Limb (tissue), 2 donors: ENCODE measurements around the gene CCR2.
"Not testable (repeated sequence)": the region's sequence is repeated elsewhere in the genome, so short reads cannot be mapped to it uniquely, and the experiment has no call there.

ENCODE experiments used
- DNase-seq, 2 donors: peaks; one replicate each; pipeline ENCODE4 v3.0.0-alpha.2; 2016; ENCODE audit errors: extremely low spot score in 2 of 2

Gene CCR2

DNA sequence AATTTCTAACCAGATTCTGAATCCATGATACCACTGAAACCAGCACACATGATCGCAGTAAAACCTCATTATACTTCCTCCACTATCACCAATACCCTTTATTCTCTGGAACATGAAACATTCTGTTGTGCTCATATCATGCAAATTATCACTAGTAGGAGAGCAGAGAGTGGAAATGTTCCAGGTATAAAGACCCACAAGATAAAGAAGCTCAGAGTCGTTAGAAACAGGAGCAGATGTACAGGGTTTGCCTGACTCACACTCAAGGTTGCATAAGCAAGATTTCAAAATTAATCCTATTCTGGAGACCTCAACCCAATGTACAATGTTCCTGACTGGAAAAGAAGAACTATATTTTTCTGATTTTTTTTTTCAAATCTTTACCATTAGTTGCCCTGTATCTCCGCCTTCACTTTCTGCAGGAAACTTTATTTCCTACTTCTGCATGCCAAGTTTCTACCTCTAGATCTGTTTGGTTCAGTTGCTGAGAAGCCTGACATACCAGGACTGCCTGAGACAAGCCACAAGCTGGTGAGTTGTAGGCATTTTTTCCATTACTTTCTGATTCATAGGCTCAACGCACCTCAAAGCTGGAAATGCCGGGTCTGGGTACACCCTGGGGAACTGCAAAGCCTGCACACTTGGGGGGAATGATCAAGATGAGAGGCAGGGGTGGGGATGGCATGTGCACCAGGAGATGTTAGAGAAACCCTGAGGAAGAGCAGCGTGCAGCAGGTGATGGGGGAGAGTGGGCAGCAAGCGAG, at the start of gene CCR2:
Gene CCR2 (plus strand): TSS at position 465 of the 764 bp plus-strand sequence. CDS start 3,417 bp downstream, outside the sequence.
- DNase-seq = no peak

GRCh38 chr3:46304739-46305138, 49.2 kb upstream of the CCR2 start:
- DNase-seq = no peak

GRCh38 chr3:46312991-46313390, 40.9 kb upstream of the CCR2 start:
- DNase-seq = no peak

DNA sequence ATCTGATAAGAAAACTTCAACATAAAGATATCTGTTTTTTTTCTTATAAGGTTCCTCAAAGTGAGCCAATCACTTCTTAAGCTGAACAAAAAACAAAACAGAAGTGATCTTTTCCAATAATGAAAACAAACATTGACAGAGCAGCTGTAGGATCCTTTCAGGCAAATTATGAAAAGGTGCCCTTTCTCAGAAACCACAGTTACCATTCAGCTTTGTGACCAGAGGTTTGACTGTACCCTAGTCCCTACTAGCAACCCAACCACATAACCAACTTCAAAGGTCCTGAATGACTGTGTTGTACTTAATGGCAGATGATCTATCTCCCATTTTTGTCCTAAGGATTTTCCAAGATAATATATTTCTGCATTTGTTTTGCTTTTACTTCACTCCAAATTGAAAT, 39.4 kb upstream of the CCR2 start:
- DNase-seq = no peak

GRCh38 chr3:46316206-46316605, 37.7 kb upstream of the CCR2 start:
- no peak for DNase-seq

DNA sequence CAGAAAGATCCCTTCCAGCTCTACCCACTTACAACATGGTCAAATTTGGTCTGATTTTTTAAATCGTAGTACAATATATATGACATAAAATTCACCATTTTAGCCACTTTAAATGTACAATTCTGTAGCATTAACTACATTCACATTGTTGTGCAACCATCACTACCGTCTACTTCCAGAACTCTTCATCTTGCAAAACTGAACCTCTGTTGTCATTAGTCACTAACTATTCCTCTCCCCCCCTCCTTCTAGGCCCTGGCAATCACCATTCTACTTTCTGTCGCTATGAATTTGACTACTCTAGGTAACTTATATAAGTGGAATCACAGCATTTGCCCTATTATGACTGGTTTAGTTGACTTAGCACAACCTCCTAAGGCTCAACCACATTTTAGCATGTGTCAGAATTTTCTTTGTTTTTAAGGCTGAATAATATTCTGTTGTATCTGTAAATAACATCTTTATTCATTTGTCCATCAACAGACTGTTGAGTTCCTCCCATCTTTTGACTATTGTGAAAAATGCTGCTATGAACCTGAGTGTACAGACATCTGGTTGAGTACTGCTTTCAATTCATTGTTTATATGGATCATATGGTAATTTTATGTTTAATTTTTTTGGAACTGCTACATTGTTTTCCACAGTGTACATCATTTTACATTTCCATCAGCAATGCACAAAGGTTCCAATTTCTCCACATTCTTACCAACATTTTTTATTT, 35.5 kb upstream of the CCR2 start:
- DNase-seq = no peak

DNA sequence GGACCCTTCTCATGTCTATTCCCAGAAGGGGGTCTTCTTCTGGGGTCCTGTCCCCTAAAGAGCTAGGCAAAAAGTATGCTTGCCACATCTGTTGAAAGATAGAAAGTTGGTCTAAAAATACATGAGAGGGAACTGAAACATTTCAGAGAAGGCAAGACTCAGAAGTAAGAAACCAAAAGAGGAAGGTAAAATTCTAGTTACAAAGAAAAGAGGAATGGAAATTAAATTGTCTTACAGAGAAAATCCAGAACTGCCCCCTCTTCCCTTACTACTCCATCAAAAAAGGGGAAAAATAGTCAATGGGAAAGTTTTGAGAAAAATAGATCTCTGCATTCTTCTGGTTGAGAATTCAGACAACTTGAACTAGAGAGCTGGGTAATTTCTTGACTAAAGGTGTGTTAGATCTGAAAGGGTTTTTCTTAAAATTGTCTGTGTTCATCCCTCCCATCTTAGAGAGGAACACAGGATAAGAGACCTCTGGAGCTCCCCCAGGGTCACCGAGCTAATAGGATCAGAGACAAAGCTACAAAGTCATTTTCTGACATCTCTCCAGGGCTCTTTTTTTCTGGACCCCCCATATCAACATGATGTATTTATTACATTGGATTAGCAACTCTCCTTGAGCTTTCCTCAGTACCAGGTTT, 32.3 kb upstream of the CCR2 start:
- no peak for DNase-seq

DNA sequence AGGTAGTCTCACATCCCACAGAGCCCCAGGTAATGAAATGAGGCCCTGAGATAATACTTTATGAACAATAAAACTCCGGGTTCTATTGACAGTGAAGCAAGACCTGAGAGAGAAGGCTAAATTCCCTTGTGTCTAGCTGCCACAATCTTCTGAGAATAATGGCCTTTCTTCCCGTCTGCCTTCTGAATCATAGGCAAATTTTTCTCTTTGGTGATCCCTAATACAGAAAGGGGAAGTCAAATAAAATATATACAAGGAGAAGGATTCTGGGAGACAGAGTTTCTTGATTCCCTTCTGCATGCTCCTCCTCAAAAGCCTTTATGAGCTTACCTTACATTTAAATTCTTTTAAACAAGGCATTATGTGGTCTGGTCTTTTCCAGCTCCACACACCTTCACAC, 29.9 kb upstream of the CCR2 start:
- no peak for DNase-seq

GRCh38 chr3:46325645-46326300, 28.1 kb upstream of the CCR2 start:
- no peak for DNase-seq

- DNase-seq = not testable (repeated sequence)
These were observed 23.2 kb upstream of the CCR2 start for GRCh38 chr3:46330676-46331075.

GRCh38 chr3:46334741-46335478, 19.0 kb upstream of the CCR2 start:
- no peak for DNase-seq

DNA sequence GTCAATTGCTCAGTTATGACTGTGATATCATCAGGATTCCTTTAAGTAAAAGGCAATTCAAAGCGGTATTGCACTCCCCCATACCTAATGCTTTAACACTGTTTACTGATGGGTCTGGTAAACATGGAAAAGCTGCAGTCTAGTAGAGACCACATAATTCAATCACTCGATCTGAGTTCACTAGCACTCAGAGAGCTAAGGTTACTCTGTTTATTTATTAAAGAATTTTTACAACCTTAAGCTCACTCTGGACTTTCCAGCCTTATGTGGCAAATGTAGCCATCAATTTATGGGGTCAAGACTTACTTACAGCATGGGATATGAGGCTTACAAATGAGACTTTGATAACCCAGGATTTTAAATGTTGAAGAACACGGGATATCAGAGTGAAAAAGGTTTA, 18.4 kb upstream of the CCR2 start:
- no peak for DNase-seq

GRCh38 chr3:46337911-46338310, 16.0 kb upstream of the CCR2 start:
- no peak for DNase-seq

DNA sequence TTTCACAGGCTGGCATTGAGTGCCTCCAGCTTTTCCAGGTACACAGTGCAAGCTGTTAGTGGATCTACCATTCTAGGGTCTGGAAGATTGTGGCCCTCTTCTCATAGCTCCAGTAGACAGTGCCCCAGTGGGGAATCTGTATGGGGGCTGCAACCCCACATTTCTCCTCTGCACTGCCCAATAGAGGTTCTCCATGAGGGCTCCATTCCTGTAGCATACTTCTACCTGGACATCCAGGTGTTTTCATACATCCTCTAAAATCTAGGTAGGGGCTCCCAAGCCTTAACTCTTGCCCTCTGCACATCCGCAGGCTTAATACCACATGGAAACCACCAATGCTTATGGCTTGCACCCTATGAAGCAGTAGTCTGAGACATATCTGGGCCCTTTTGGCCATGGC, 15.1 kb upstream of the CCR2 start:
- no peak for DNase-seq

GRCh38 chr3:46344476-46344875, 9.4 kb upstream of the CCR2 start:
- DNase-seq = no peak

DNA sequence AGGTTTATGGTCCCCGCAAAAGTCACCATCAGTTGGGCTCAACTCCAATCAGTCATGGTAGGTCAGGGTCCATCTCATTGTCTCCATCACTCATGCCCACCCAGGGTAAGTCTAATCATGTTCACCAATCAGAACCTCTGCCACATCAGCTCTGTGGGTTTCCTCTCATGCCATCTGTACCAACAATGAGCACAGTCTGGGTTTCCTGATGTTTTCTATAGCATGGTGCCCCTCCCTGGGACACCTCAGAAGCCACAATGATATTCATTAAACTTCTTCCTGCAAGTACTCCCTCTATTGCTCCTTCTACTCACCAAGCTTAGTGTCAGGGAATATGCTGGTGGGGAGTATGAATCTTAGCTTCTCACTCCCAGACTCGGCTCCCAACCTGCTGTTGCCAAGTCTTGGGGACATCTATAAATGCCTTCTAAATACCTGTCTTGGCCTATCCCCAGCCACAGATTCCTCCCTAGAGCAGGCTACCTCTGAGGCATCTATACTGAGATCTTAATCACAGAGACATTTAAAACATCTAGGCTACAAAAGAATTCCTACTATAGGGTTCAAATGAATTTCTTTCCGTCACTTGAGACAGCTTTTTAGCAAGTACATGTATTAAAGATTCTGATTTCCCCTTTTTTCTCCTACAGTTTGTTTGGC, 5.0 kb upstream of the CCR2 start:
- DNase-seq = no peak

GRCh38 chr3:46349484-46350261, 4.2 kb upstream of the CCR2 start:
- DNase-seq = no peak

DNA sequence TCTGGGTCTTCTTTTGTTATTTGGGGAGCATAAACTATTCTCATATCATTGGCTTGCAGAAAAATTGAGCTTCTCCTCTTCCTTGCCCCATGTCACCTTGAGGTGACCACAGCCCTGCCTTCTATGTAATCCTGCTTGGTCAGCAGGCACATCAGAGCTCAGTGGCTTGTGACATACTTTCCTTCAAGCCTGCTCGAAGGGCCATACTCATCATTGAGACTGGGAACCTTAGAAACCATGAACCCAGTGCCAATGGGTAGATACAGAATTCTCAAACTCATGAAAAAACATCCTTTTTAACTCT, 3.7 kb upstream of the CCR2 start:
- no peak for DNase-seq

GRCh38 chr3:46351646-46352045, 2.3 kb upstream of the CCR2 start:
- DNase-seq = no peak

GRCh38 chr3:46353090-46353489, 821 bp upstream of the CCR2 start:
- DNase-seq = no peak
